ENCODE results near the gene ZNF217. TPM values are rescaled to one million over a fixed set of nuclear protein-coding genes. Genes with fewer than 3 reads are reported as not detected.
"Not testable (repeated sequence)": the region's sequence is repeated elsewhere in the genome, so short reads cannot be mapped to it uniquely, and the experiment has no call there.

The ZNF217 gene
- total and polyA plus RNA-seq, 4 donors, result 6.0 to 32.6 (median 24.5) TPM

- DNase-seq, result no peak
- peaks cover 0 to 3% (median 0%) of the 10 kb centered on the region in 5 donors for H3K4me1 ChIP-seq (ENCODE audit: control insufficient read depth in 5 of 5, insufficient read depth in 5 of 5, low read length in 5 of 5)
- peaks cover 0 to 1% (median 0%) of the 10 kb centered on the region in 4 donors for H3K9me3 ChIP-seq (ENCODE audit: control insufficient read depth in 4 of 4, insufficient read depth in 3 of 4, low read length in 3 of 4)
- H3K36me3 ChIP-seq (ENCODE audit: control insufficient read depth in 4 of 4, insufficient read depth in 4 of 4, low read length in 4 of 4), result no peaks in the 10 kb centered on the region
- no peak for TF ChIP-seq CTCF (IDR thresholded peaks at IDR 0.05; ENCODE audit: control extremely low read depth, extremely low read depth)
- no peaks in the 10 kb centered on the region for H3K27me3 ChIP-seq (ENCODE audit: control insufficient read depth in 3 of 3, insufficient read depth in 3 of 3, low read length in 2 of 3)
- no peak for ATAC-seq (ENCODE audit: insufficient read depth, low FRiP score)
- no peak overlapping the region for H3K4me3 ChIP-seq
- H3K27ac ChIP-seq (ENCODE audit: low read depth in 1 of 2, low read length in 1 of 2), result no peak overlapping the region
- WGBS, 2 donors, result 96 to 100% methylated on average over 1 of the region's 1 CpG
- no peak overlapping the region for H3K9ac ChIP-seq (ENCODE audit: insufficient read depth in 1 of 2, low read length in 2 of 2)
Measured at GRCh38 chr20:53533500-53533899, 60.1 kb downstream of the ZNF217 start.

GRCh38 chr20:53532654-53533312, 60.9 kb downstream of the ZNF217 start:
- H3K4me1 ChIP-seq (ENCODE audit: control insufficient read depth in 5 of 5, insufficient read depth in 5 of 5, low read length in 5 of 5); H3K27ac ChIP-seq (ENCODE audit: low read depth in 1 of 2, low read length in 1 of 2); H3K9ac ChIP-seq (ENCODE audit: insufficient read depth in 1 of 2, low read length in 2 of 2); H3K27me3 ChIP-seq (ENCODE audit: control insufficient read depth in 3 of 3, insufficient read depth in 3 of 3, low read length in 2 of 3); ATAC-seq (ENCODE audit: insufficient read depth, low FRiP score); H3K9me3 ChIP-seq (ENCODE audit: control insufficient read depth in 4 of 4, insufficient read depth in 3 of 4, low read length in 3 of 4); DNase-seq; H3K4me3 ChIP-seq; H3K36me3 ChIP-seq (ENCODE audit: control insufficient read depth in 4 of 4, insufficient read depth in 4 of 4, low read length in 4 of 4): not testable (repeated sequence)
- WGBS, 2 donors, result 69 to 75% methylated on average over 6 of the region's 6 CpGs

GRCh38 chr20:53530440-53530839, 63.2 kb downstream of the ZNF217 start:
- TF ChIP-seq CTCF (IDR thresholded peaks at IDR 0.05; ENCODE audit: control extremely low read depth, extremely low read depth), result no peak

GRCh38 chr20:53529658-53530057, 64.0 kb downstream of the ZNF217 start:
- Histone ChIP-seq H3K9ac (ENCODE audit: insufficient read depth in 1 of 2, low read length in 2 of 2) (no peak overlapping the region), H3K36me3 (ENCODE audit: control insufficient read depth in 4 of 4, insufficient read depth in 4 of 4, low read length in 4 of 4) (no peaks in the 10 kb centered on the region), H3K4me1 (ENCODE audit: control insufficient read depth in 5 of 5, insufficient read depth in 5 of 5, low read length in 5 of 5) (peaks cover 0 to 2% (median 0%) of the 10 kb centered on the region in 5 donors), H3K27me3 (ENCODE audit: control insufficient read depth in 3 of 3, insufficient read depth in 3 of 3, low read length in 2 of 3) (no peaks in the 10 kb centered on the region), H3K9me3 (ENCODE audit: control insufficient read depth in 4 of 4, insufficient read depth in 3 of 4, low read length in 3 of 4) (peaks cover 0 to 1% (median 0%) of the 10 kb centered on the region in 4 donors), H3K4me3 (no peak overlapping the region), H3K27ac (ENCODE audit: low read depth in 1 of 2, low read length in 1 of 2) (no peak overlapping the region)
- DNase-seq (no peak), ATAC-seq (ENCODE audit: insufficient read depth, low FRiP score) (no peak)
- 71 to 78% methylated on average over 5 of the region's 5 CpGs for WGBS, 2 donors
- no peak for TF ChIP-seq CTCF (IDR thresholded peaks at IDR 0.05; ENCODE audit: control extremely low read depth, extremely low read depth)

More at GRCh38 chr20:53530440-53530839, 63.2 kb downstream of the ZNF217 start:
- DNase-seq (no peak), ATAC-seq (ENCODE audit: insufficient read depth, low FRiP score) (no peak)
- H3K9ac ChIP-seq (ENCODE audit: insufficient read depth in 1 of 2, low read length in 2 of 2), result no peak overlapping the region
- peaks cover 0 to 2% (median 0%) of the 10 kb centered on the region in 5 donors for H3K4me1 ChIP-seq (ENCODE audit: control insufficient read depth in 5 of 5, insufficient read depth in 5 of 5, low read length in 5 of 5)
- WGBS, 2 donors, result 64 to 81% methylated on average over 2 of the region's 2 CpGs
- H3K27me3 ChIP-seq (ENCODE audit: control insufficient read depth in 3 of 3, insufficient read depth in 3 of 3, low read length in 2 of 3), result no peaks in the 10 kb centered on the region
- no peak overlapping the region for H3K27ac ChIP-seq (ENCODE audit: low read depth in 1 of 2, low read length in 1 of 2)
- no peaks in the 10 kb centered on the region for H3K36me3 ChIP-seq (ENCODE audit: control insufficient read depth in 4 of 4, insufficient read depth in 4 of 4, low read length in 4 of 4)
- no peak overlapping the region for H3K4me3 ChIP-seq
- peaks cover 0 to 1% (median 0%) of the 10 kb centered on the region in 4 donors for H3K9me3 ChIP-seq (ENCODE audit: control insufficient read depth in 4 of 4, insufficient read depth in 3 of 4, low read length in 3 of 4)
